AG10803 (cell line): ENCODE data around the gene COP1.
"Not testable (repeated sequence)": the region's sequence is repeated elsewhere in the genome, so short reads cannot be mapped to it uniquely, and the experiment has no call there.

ENCODE experiments used
- DNase-seq: peaks from one replicate; pipeline ENCODE4 v3.0.0; 2010; ENCODE audit warnings: low read depth
- H3K4me3 ChIP-seq: 2 replicates; pipeline ENCODE4 v1.5.1; 2011; ENCODE audit warnings: mild to moderate bottlenecking, low read length, control low read depth
- CTCF ChIP-seq: conservative IDR thresholded peaks from 2 replicates; pipeline ENCODE4 v1.5.1; 2011; ENCODE audit warnings: mild to moderate bottlenecking, low read length, control low read depth, inconsistent platforms

Gene COP1

GRCh38 chr1:176208034-176208433 lies 948 bp upstream of the COP1 start:
- no peak for DNase-seq
- TF ChIP-seq CTCF: no peak
- H3K4me3 ChIP-seq: peak overlapping the region; percentile 93

DNA sequence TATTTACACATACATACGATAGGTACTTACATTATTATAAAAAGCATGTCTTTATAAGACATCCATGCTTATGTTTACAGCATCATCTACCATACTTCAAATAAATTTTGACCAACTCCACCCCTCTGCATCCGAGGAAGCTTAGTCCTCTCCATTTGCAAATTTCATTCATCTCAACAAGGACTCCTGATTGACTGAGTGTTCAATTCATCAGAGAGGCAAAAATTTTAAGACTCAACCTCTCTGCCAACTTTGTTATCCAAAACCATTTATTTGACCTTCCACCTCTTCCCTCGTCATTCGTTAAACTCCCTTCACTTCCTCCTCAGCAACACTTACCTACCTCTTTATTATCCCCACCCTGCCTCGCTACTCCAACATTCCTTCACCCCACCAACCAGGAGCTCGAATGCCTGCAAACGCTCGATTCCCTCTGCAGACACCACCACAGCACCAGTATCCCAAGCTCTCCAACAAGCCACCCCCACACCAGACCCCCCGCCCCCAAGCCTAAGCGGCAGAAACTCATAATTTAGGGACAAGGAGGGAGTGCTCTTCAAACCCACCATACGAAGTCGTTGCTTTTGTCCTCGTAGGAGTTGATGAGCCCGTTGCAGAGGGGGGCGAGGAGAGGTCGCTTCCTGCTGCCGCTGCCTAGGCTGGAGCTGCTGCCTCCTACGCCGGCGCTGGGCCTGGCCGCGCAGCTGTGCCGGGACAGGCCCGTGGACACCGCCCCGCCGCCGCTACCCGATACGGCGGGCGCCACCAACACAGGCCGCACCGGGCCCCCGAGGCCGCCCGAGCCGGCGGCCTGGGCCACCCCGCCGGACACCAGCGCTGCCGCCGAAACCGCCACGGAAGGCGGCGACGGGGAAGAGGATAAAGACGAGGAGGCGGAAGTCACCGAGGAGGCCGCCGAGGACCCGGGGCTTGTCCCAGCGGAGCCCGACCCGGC lies 803 bp downstream of the COP1 start:
- peak overlapping the region; percentile 93 for H3K4me3 ChIP-seq
- no peak for TF ChIP-seq CTCF
- DNase-seq: peak; percentile 44

DNA sequence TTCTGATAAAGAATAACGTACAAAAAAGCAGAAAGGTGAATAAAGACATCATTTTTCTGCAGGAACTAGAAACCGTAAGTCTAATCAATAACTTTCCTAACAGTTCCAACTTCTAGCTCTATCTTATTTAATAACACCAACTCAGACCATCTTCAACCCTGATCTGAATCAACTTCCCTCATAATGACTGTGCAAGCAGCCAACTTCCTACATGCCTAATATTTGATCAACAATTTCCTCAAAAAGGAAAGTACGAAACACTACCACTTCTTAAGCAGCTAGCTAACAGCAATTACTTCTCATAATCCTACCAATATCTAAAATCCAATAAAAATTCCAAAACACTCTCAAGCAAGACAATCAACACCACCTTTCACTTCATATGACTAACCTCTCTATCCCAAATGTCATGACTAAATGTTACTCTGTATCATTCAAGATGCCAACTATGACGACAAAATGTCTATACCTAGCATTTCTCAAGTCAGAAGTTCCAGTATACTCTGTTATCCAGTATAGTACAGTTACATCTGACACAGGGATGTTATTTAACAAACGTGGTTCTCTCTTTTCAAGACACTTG lies 1.7 kb downstream of the COP1 start:
- H3K4me3 ChIP-seq: peak overlapping the region; percentile 93
- no peak for DNase-seq
- no peak for TF ChIP-seq CTCF

DNA sequence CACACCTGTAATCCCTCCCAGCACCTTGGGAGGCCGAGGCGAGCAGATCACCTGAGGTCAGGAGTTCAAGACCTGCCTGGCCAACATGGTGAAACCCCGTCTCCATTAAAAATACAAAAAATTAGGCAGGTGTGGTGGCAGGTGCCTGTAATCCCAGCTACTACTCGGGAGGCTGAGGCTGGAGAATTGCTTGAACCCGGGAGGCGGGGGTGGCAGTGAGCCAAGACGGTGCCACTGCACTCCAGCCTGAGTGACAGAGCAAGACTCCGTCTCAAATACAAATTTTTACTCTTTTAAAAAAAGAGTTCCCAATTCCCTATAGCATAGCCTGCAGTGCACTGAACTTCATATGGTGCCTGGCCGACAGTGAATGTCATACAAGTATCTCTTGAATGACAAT lies 2.4 kb downstream of the COP1 start:
- peak overlapping the region; percentile 93; the same call in 1 of the 2 replicates for H3K4me3 ChIP-seq

DNA sequence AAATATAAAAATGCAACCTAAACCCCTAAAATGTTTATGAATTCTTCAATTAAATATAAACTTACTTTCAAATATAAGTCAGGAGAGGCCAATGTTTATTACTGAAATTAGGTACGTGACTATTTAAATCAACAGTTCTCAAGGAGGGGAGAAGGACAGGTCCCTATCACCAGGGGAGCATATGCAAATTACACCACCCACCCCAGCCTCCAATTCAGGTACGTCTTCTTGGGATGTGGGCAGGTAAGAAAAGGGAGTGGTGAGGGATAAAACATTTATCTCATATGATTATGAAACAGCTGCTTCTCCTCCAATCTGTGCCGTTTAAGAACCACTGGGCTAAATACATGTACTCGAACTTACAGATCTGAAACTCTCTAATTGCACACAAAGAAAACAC lies 3.4 kb downstream of the COP1 start:
- no peak for DNase-seq
- no peak overlapping the region for H3K4me3 ChIP-seq
- no peak for TF ChIP-seq CTCF

More for the DNA sequence above, 2.4 kb downstream of the COP1 start:
- DNase-seq: not testable (repeated sequence)

- no peak for DNase-seq
- H3K4me3 ChIP-seq: no peak overlapping the region
- no peak for TF ChIP-seq CTCF
These were observed 5.5 kb downstream of the COP1 start for GRCh38 chr1:176201568-176201967.

DNA sequence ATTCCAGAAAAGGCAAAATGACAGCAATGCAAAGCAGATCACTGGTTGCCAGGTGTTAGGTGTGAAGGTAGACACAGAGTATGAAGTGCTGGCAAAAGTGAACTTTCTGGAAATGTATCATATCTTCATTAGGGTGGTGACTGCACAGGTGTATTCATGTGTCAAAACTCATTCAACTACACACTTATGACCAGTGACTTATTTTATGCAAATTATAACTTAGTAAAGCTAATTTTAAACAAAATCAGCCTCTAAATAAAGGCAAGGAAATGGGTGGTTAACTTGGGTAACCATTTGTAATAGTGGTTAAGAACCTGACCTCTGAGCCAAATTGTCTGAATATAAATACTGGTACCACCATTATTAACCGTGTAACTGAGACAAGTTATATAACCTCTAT lies 7.4 kb downstream of the COP1 start:
- no peak for DNase-seq
- no peak overlapping the region for H3K4me3 ChIP-seq
- no peak for TF ChIP-seq CTCF
